Hepatocyte (in vitro differentiated cells): ENCODE results near the gene GMDS.

Experiments
- EZH2 ChIP-seq: fragments of 200-600 bp; sonication (generic); IDR thresholded peaks from 2 replicates; pipeline ENCODE4 v1.6.1; 2016; ENCODE audit warnings: antibody characterized with exemption, mild to moderate bottlenecking, borderline replicate concordance
- TF ChIP-seq, protein P1 (sequence below): fragments of 200-600 bp; sonication (generic); IDR thresholded peaks from 2 replicates; pipeline ENCODE4 v1.5.1; 2016; ENCODE audit warnings: antibody characterized with exemption, mild to moderate bottlenecking; ENCODE audit not compliant: poor library complexity

DNA sequence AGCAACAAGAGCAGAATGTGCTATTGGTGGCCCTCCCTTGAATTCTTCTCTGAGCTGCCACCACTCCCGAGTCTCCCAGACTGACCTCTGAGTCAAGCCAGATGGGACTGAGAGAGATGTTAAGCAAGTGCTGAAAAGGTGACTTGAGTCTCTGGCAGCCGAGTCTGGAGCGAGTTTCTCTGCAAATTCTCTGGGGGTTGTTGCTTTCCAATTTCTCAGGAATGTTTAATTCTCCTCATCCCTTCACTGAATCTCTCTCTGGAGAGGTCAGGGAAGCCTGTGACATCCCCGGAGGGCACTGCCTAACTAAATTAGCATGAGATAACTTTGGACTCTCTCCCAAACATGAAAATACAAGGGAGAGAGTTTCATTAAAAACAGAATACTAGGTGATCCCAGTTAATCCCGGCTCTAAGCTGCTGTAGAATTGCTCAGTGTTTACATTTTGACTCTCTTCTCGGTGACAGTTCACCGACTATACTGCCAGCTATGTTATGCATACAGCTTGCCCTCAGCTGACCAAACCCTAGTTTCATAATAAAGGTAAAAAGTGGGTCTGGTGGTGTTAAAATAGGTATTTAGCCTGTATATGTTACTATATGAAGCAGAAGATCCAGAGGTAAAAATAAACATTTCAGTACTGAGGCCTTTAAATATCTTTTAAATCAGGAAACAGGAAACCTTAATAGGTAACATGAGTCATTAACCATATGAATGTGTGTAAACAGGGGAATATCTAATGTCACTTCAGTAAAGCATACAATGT is 477.7 kb downstream of the GMDS start:
- TF ChIP-seq, protein P1, sequence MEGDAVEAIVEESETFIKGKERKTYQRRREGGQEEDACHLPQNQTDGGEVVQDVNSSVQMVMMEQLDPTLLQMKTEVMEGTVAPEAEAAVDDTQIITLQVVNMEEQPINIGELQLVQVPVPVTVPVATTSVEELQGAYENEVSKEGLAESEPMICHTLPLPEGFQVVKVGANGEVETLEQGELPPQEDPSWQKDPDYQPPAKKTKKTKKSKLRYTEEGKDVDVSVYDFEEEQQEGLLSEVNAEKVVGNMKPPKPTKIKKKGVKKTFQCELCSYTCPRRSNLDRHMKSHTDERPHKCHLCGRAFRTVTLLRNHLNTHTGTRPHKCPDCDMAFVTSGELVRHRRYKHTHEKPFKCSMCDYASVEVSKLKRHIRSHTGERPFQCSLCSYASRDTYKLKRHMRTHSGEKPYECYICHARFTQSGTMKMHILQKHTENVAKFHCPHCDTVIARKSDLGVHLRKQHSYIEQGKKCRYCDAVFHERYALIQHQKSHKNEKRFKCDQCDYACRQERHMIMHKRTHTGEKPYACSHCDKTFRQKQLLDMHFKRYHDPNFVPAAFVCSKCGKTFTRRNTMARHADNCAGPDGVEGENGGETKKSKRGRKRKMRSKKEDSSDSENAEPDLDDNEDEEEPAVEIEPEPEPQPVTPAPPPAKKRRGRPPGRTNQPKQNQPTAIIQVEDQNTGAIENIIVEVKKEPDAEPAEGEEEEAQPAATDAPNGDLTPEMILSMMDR: no peak
- no peak for TF ChIP-seq EZH2
